Endodermal cell (in vitro differentiated cells): ENCODE measurements around the gene TRIM9. TPM values are rescaled to one million over a fixed set of nuclear protein-coding genes. Genes with fewer than 3 reads are reported as not detected.

Experiments used
- DNase-seq: peaks from one replicate; pipeline ENCODE4 v3.0.0-alpha.2; 2017
- H3K27ac ChIP-seq: 2 replicates; pipeline ENCODE4 v1.5.1; 2013; ENCODE audit warnings: mild to moderate bottlenecking, low read depth, low read length, moderate library complexity
- H3K27me3 ChIP-seq: 2 replicates; pipeline ENCODE4 v1.6.1; 2013; ENCODE audit warnings: mild to moderate bottlenecking, low read length, moderate library complexity; ENCODE audit not compliant: insufficient read depth, control insufficient read depth, poor library complexity, severe bottlenecking
- H3K36me3 ChIP-seq: 2 replicates; pipeline ENCODE4 v1.7.0; 2013; ENCODE audit warnings: mild to moderate bottlenecking, low read length, moderate library complexity; ENCODE audit not compliant: control insufficient read depth, insufficient read depth
- H3K4me1 ChIP-seq: one replicate; pipeline ENCODE4 v1.7.0; 2013; ENCODE audit warnings: low read length; ENCODE audit not compliant: control insufficient read depth, insufficient read depth
- H3K4me3 ChIP-seq: 2 replicates; pipeline ENCODE4 v1.5.1; 2013; ENCODE audit warnings: mild to moderate bottlenecking, low read length, moderate library complexity
- H3K9ac ChIP-seq: 2 replicates; pipeline ENCODE4 v1.6.1; 2013; ENCODE audit warnings: mild to moderate bottlenecking, low read length, moderate library complexity; ENCODE audit not compliant: poor library complexity, severe bottlenecking; ENCODE audit errors: extremely low read depth
- H3K9me3 ChIP-seq: 2 replicates; pipeline ENCODE4 v1.6.1; 2013; ENCODE audit warnings: mild to moderate bottlenecking, low read length, moderate library complexity; ENCODE audit not compliant: control insufficient read depth
- H3K27ac Mint-ChIP-seq: 2 replicates; pipeline ENCODE4 v1.8.0; 2020; ENCODE audit warnings: mixed read lengths
- H3K27me3 Mint-ChIP-seq: 2 replicates; pipeline ENCODE4 v1.8.0; 2021; ENCODE audit warnings: mild to moderate bottlenecking, mixed read lengths; ENCODE audit not compliant: insufficient read depth
- H3K36me3 Mint-ChIP-seq: 2 replicates; pipeline ENCODE4 v1.8.0; 2020; ENCODE audit warnings: low read depth, mixed read lengths
- H3K4me1 Mint-ChIP-seq: 2 replicates; pipeline ENCODE4 v1.8.0; 2020; ENCODE audit warnings: mixed read lengths
- H3K4me3 Mint-ChIP-seq: 2 replicates; pipeline ENCODE4 v1.8.0; 2020; ENCODE audit warnings: mild to moderate bottlenecking, moderate library complexity, mixed read lengths
- H3K9me3 Mint-ChIP-seq: 2 replicates; pipeline ENCODE4 v1.8.0; 2020; ENCODE audit warnings: mild to moderate bottlenecking, mixed read lengths
- CTCF ChIP-seq: fragments of 200-600 bp; sonication (generic); conservative IDR thresholded peaks from 2 replicates; pipeline ENCODE4 v1.5.0; 2021; ENCODE audit warnings: antibody characterized with exemption, mild to moderate bottlenecking
- WGBS, 2 experiments: methylation state at CpG; one replicate each; pipeline versions ENCODE4 v1.1.5 to v1.1.7; 2013; ENCODE audit warnings: missing lambda C conversion rate in 2 of 2, mixed read lengths in 1 of 2; ENCODE audit not compliant: insufficient coverage in 1 of 2, insufficient read length in 1 of 2; 5-methylcytosine and 5-hydroxymethylcytosine counted together
- total RNA-seq, 2 donors: library from RNA; stranded (reverse); fragmentation: NEBNext Ultra II Directional in 1 of 2; extraction: Animal tissue kit (Norgen Biotek cat#: 25700) in 1 of 2; gene quantifications; 2 replicates in 1 of 2; 3 replicates in 1 of 2; pipeline ENCODE4 v1.2.1, GENCODE V29; 2021

The TRIM9 gene
- total RNA-seq, 2 donors from 2014 or later, result 0.81 to 0.82 TPM

GRCh38 chr14:51104467-51104866, 9.6 kb upstream of the TRIM9 start:
- Histone ChIP-seq H3K27me3 (peaks cover 11% of the 10 kb centered on the region), H3K9me3 (no peaks in the 10 kb centered on the region), H3K9ac (no peak overlapping the region), H3K27ac (no peak overlapping the region), H3K4me3 (no peak overlapping the region), H3K36me3 (no peaks in the 10 kb centered on the region), H3K4me1 (no peaks in the 10 kb centered on the region)
- TF ChIP-seq CTCF, result no peak
- Mint-ChIP-seq H3K4me3 (no peak overlapping the region), H3K36me3 (no peaks in the 10 kb centered on the region), H3K27ac (no peak overlapping the region), H3K9me3 (no peaks in the 10 kb centered on the region), H3K4me1 (no peaks in the 10 kb centered on the region), H3K27me3 (peaks cover 15% of the 10 kb centered on the region)
- no peak for DNase-seq

GRCh38 chr14:51097287-51097686, 2.4 kb upstream of the TRIM9 start:
- peaks cover 4% of the 10 kb centered on the region for H3K4me1 ChIP-seq
- no peak overlapping the region for H3K9ac ChIP-seq
- Mint-ChIP-seq H3K4me3 (no peak overlapping the region), H3K9me3 (no peaks in the 10 kb centered on the region), H3K27ac (no peak overlapping the region), H3K36me3 (no peaks in the 10 kb centered on the region), H3K27me3 (peaks cover 71% of the 10 kb centered on the region), H3K4me1 (peaks cover 6% of the 10 kb centered on the region)
- 89 to 100% methylated on average over 1 of the region's 1 CpG for WGBS, 2 experiments
- TF ChIP-seq CTCF, result no peak
- no peak overlapping the region for H3K27ac ChIP-seq
- H3K9me3 ChIP-seq, result no peaks in the 10 kb centered on the region
- H3K4me3 ChIP-seq, result no peak overlapping the region
- H3K27me3 ChIP-seq, result peaks cover 67% of the 10 kb centered on the region
- no peak for DNase-seq
- no peaks in the 10 kb centered on the region for H3K36me3 ChIP-seq

- Histone ChIP-seq H3K9ac (no peak overlapping the region), H3K4me3 (no peak overlapping the region), H3K9me3 (no peaks in the 10 kb centered on the region), H3K27me3 (peaks cover 71% of the 10 kb centered on the region), H3K4me1 (peaks cover 4% of the 10 kb centered on the region), H3K36me3 (no peaks in the 10 kb centered on the region), H3K27ac (no peak overlapping the region)
- H3K4me3 Mint-ChIP-seq, result no peak overlapping the region
- peaks cover 75% of the 10 kb centered on the region for H3K27me3 Mint-ChIP-seq
- no peak for DNase-seq
- TF ChIP-seq CTCF, result no peak
- no peaks in the 10 kb centered on the region for H3K9me3 Mint-ChIP-seq
- 80 to 94% methylated on average over 1 to 2 of the region's 2 CpGs for WGBS, 2 experiments
- no peaks in the 10 kb centered on the region for H3K36me3 Mint-ChIP-seq
- no peak overlapping the region for H3K27ac Mint-ChIP-seq
- H3K4me1 Mint-ChIP-seq, result peaks cover 6% of the 10 kb centered on the region
These were observed 2.0 kb upstream of the TRIM9 start for GRCh38 chr14:51096870-51097269.
